Stimulated activated naive B cell treated with anti-CD40 and anti-IgM and Interleukin-4, amounts not matched to agents 10 μg/mL and 1 μg/mL and 100 μg/mL, for 72 hours (primary cell): ENCODE measurements around the gene PSMD9.

Experiments used
- ATAC-seq, 2 donors: fragments of 150-1000 bp; cut with Tn5 transposase; replicated peaks; 2 replicates each; pipeline ENCODE4 v1.10.0; 2021; ENCODE audit warnings: moderate library complexity in 1 of 2
- DNase-seq: peaks from one replicate; pipeline ENCODE4 v3.0.0; 2021
- H3K27ac Mint-ChIP-seq: one replicate; pipeline ENCODE4 v1.8.0; 2022; ENCODE audit warnings: mild to moderate bottlenecking, mixed read lengths
- H3K27me3 Mint-ChIP-seq, 2 donors: one replicate each; pipeline ENCODE4 v1.8.0; 2022; ENCODE audit warnings: mixed read lengths in 2 of 2
- H3K36me3 Mint-ChIP-seq, 2 donors: one replicate each; pipeline ENCODE4 v1.8.0; 2022; ENCODE audit warnings: mixed read lengths in 2 of 2, mild to moderate bottlenecking in 1 of 2
- H3K4me1 Mint-ChIP-seq, 2 donors: one replicate each; pipeline ENCODE4 v1.8.0; 2022; ENCODE audit warnings: mixed read lengths in 2 of 2, mild to moderate bottlenecking in 1 of 2
- H3K4me3 Mint-ChIP-seq, 2 donors: one replicate each; pipeline ENCODE4 v1.8.0; 2022; ENCODE audit warnings: mild to moderate bottlenecking in 2 of 2, mixed read lengths in 2 of 2, moderate library complexity in 1 of 2
- H3K9me3 Mint-ChIP-seq, 2 donors: one replicate each; pipeline ENCODE4 v1.8.0; 2022; ENCODE audit warnings: mixed read lengths in 2 of 2, mild to moderate bottlenecking in 1 of 2

The PSMD9 gene

DNA sequence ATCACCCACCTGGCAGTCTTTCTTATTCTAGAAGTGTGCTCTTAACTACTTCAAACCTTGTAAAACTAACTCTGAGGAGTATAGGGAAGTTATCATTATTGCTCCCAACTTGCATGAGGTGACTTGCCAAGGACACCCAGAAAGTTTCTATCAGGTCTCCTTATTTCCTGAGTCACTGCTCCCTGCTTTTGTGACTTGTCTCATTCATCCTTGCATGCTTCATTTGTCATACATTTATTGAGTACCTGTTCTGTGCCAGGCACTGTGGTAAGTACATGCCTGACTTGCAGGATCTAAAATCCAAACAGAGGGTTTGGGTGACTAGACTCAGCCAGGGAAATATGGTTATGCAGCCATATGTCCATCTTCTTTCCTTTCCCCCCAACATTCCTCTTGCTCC, 55.3 kb downstream of the PSMD9 start:
- Mint-ChIP-seq H3K4me1 (peaks cover 5% of the 10 kb centered on the region in 2 donors), H3K4me3 (no peak overlapping the region), H3K27me3 (no peaks in the 10 kb centered on the region), H3K9me3 (peaks cover 0 to 2% of the 10 kb centered on the region in 2 donors), H3K27ac (no peak overlapping the region), H3K36me3 (peaks cover 8 to 9% of the 10 kb centered on the region in 2 donors)
- DNase-seq = no peak
- no peak for ATAC-seq

DNA sequence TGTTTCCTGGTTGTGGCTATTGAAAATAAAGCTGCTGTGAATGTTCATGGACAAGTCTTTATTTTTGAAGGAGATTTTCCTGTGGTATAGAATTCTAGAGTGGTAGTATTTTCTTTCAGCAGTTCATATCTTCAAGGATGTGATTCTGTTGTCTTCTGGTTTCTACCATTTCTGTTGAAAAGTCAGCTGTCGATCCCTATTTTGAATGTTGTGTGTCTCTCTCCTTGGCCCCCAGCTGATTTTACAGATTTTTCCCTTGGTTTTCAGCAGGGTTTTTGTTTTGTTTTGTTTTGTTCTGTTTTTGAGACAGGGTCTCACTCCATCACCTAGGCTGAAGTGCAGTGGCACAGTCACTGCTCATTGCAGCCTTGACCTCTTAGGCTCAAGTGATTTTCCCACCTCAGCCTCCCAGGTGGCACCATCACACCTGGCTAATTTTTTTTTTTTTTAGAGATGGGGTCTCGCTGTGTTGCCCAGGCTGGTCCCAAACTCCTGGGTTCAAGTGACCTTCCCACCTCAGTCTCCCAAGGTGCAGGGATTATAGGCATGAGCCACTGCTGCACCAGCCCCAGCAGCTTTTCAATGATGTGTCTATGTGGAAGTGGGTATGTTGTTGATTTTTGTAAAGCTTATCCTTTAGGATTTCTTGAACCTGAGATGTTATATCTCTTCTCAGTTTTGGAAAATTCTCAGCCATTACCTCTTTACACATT, 57.9 kb downstream of the PSMD9 start:
- H3K27ac Mint-ChIP-seq = no peak overlapping the region
- no peaks in the 10 kb centered on the region for H3K4me1 Mint-ChIP-seq

DNA sequence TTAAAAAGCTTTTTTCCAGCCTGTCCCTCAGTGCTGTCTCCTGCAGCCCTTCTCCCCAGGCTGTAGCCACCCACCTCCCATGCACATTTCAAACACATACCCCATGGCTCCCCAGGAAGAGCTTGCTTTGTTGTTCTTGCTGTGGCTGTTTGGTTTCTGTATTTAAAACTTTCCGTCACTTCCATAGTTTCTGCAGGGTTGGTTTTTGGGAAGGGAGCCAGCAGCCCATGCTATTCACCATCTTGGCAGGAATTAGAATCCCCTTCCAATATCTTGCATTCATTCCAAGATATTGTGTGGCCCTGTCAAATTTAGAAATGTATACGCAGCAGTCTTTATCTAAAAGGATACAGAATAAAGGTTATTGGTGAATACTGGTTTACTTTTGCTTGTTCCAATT, 59.4 kb downstream of the PSMD9 start:
- Mint-ChIP-seq H3K4me1 (no peaks in the 10 kb centered on the region), H3K27ac (no peak overlapping the region), H3K9me3 (peaks cover 0 to 2% of the 10 kb centered on the region in 2 donors), H3K36me3 (peaks cover 3 to 4% of the 10 kb centered on the region in 2 donors), H3K27me3 (no peaks in the 10 kb centered on the region), H3K4me3 (no peak overlapping the region)
- DNase-seq (no peak), ATAC-seq (no peak)

More for the DNA sequence above, 57.9 kb downstream of the PSMD9 start:
- DNase-seq = no peak
- peaks cover 3 to 6% of the 10 kb centered on the region in 2 donors for H3K36me3 Mint-ChIP-seq
- H3K4me3 Mint-ChIP-seq = no peak overlapping the region
- ATAC-seq = no peak
- H3K27me3 Mint-ChIP-seq = no peaks in the 10 kb centered on the region
- H3K9me3 Mint-ChIP-seq = peaks cover 0 to 2% of the 10 kb centered on the region in 2 donors

DNA sequence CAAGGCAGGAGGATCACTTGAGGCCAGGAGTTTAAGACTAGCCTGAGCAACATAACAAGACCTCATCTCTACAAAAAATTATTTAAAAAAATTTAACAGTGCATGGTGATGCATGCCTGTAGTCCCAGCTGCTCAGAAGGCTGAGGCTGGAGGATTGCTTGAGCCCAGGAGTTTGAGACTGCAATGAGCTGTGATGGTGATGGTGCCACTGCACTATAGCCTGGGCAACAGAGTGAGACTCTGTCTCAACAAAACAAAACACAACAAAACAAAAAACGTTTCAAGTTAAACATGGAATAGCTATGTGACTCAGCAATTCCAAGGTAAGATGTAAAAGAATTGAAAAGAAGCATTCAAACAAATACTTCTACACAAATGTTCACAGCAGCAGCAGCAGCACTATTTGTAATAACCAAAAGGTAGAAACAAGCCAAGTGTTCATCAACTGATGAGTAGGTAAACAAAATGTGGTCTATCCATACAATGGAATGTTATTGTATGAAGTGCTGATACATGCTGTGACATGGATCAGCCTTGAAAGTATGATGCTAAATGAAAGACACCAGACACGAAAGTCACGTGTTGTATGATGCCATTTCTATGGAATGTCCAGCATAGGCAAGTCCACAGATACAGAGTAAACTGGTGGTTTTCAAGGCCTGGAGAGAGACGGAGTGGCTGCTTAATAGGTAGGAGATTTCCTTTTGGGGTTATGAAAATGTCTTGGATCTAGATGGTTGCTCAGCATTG, 61.2 kb downstream of the PSMD9 start:
- Mint-ChIP-seq H3K27ac (no peak overlapping the region), H3K4me3 (no peak overlapping the region), H3K27me3 (no peaks in the 10 kb centered on the region), H3K4me1 (no peaks in the 10 kb centered on the region), H3K9me3 (peaks cover 0 to 2% of the 10 kb centered on the region in 2 donors), H3K36me3 (peaks cover 2 to 3% of the 10 kb centered on the region in 2 donors)
- ATAC-seq (no peak), DNase-seq (no peak)

DNA sequence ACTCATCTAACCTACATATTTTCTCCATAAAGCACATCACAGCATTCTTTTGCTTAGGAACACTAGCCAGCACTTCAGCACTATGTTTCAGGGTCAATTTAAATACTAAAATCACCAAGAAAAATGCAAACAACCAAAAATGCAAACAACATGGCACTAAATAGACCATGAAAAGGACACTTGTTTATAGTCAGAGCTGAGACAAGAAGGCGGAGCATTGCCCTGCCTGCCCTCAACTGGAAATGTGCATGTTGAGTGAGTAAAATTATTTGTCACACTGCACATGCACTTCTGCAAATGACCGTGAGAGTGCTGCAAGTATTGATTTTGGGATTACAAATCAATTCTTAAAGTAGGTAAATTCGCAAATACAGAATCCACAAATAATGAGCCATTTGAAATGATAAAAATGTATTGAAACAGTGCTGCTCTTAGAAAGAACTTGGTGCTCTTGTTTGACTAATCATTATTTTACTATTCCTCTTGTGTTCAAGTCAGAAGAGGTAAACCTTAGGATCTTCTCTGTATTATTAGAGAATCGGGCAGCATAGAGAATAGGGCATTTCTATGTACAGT, 64.6 kb downstream of the PSMD9 start:
- DNase-seq (no peak), ATAC-seq (no peak)
- Mint-ChIP-seq H3K4me1 (peaks cover 8 to 10% of the 10 kb centered on the region in 2 donors), H3K27me3 (no peaks in the 10 kb centered on the region), H3K36me3 (no peaks in the 10 kb centered on the region), H3K27ac (no peak overlapping the region), H3K4me3 (no peak overlapping the region), H3K9me3 (no peaks in the 10 kb centered on the region)

DNA sequence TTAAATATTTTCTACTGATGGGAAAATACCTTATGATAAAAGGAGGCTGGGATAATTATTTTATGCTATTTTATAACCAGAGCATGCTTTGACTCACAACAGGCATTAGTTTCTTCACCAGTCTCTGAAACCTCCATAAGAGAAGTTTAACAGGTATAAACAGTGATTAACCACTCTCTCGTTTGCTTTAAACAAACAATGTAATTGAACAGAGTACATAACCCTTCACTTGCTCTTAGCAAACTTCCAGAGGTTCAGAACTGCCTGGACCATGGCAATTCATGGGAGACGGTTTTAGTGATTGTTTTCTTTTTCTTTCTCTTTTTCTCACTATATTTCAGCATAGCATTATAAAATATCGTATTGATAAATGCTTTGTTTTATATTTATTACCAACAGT, 65.1 kb downstream of the PSMD9 start:
- no peaks in the 10 kb centered on the region for H3K27me3 Mint-ChIP-seq
- no peak overlapping the region for H3K4me3 Mint-ChIP-seq
- no peak overlapping the region for H3K27ac Mint-ChIP-seq
- H3K4me1 Mint-ChIP-seq = peaks cover 8 to 10% of the 10 kb centered on the region in 2 donors
- H3K9me3 Mint-ChIP-seq = no peaks in the 10 kb centered on the region
- H3K36me3 Mint-ChIP-seq = no peaks in the 10 kb centered on the region
- DNase-seq (no peak), ATAC-seq (no peak)

DNA sequence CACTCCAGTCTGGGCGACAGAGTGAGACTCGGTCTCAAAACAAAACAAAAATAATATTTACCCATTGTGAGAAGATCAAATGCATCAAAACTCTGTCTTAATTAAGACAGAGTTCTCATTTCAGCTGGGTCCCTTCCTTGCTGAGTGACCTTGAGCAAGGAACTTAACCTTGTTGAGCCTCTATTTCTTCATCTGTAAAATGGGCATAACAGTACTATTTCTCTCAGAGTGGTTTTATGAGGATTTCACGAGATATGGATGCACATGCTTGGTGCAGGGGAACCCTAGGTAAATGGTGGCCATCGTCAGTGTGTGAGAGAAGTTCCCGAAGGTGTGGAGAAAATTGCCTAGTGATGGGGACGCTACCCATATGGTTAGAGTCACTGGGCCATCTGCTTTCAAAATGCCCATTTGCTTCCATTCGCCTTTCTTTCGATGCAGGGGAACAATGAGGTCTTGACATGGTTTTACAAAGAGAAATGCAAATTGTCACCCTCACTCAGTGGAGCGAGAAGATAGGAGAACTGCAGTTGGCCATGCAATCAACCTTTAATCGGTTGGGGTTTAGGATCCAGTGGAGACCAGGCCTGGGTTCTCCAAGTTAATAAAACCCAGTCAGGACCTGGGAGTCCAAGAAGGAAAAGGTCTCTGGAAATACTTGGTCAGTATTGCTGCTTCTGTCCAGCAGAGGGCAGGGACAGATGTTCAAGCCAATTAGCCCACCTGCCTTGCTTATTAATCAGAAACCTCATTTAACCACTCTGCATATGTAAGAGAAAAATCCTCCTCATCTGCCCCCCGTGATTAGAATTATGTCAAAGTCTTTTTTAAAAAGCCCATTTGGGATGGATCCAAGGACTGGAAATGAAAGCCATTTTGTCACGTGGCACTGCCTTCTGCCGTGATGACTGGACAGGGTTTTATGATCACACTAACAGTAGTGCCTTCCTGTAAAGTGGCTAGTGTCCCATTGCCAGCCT, 67.0 kb downstream of the PSMD9 start:
- Mint-ChIP-seq H3K9me3 (no peaks in the 10 kb centered on the region), H3K4me3 (no peak overlapping the region), H3K36me3 (no peaks in the 10 kb centered on the region), H3K4me1 (peaks cover 8 to 10% of the 10 kb centered on the region in 2 donors), H3K27me3 (no peaks in the 10 kb centered on the region), H3K27ac (no peak overlapping the region)
- no peak for DNase-seq
- peak in 1 of 2 donors; percentile 36 for ATAC-seq

DNA sequence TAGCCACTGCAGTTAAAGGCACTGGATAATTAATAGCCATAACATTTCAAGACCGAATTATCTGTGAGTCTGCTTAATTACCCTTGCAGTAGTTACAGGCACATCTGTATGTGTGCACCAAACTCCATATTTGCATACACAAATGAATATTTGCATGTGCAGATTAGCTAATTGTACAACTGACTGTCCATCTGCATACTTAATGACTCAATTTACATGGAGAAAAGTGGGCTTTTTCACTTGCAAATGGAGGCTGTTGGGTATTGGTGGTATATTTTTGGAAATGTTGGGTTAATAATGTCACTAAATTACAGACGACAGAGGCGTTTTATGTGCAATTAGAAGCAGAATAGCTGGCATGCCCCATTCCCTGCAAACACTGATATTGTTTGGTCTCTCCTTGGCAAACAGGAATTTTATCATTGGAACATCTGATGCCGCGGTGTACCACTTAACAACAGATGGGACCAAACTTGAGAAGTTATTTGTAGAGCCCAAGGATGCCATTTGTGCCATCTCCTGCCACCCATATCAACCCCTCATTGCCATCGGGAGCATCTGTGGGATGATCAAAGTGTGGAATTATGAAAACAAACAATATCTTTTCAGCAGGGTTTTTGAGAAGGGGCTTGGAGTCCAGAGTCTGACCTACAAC, 69.4 kb downstream of the PSMD9 start:
- Mint-ChIP-seq H3K9me3 (no peaks in the 10 kb centered on the region), H3K4me1 (peaks cover 8 to 16% of the 10 kb centered on the region in 2 donors), H3K27ac (no peak overlapping the region), H3K4me3 (no peak overlapping the region), H3K27me3 (no peaks in the 10 kb centered on the region), H3K36me3 (no peaks in the 10 kb centered on the region)
- ATAC-seq (no peak), DNase-seq (no peak)

DNA sequence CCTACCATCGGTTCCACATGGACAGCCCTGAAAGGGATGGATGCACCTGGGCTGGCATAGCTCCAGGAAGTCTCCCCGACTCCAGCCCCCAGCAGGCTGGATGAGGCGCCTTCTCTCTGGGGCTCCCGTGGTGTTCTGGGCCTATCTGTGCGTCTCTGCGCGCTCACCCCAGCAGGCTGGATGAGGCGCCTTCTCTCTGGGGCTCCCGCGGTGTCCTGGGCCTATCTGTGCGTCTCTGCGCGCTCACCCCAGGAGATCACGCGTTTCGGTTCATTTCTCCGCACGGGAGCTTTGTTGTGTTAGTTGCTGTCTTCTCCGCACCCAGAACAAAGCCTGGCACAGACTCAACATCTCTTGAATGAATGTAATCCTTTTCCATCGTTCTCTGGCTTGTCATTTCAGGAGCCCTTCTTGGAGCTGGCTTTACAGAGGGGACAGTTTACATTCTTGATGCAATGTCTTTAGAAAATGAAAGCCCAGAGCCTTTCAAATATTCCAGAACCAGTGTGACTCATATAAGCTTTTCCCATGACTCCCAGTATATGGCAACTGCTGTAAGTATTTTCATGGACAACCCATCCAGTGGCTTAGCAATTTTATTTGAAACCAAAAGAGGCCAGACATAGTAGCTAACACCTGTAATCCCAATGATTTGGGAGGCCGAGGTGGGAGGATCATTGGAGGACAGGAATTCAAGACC, 70.1 kb downstream of the PSMD9 start:
- Mint-ChIP-seq H3K4me1 (peaks cover 11 to 16% of the 10 kb centered on the region in 2 donors), H3K27me3 (no peaks in the 10 kb centered on the region), H3K27ac (no peak overlapping the region), H3K4me3 (no peak overlapping the region), H3K36me3 (no peaks in the 10 kb centered on the region), H3K9me3 (no peaks in the 10 kb centered on the region)
- DNase-seq (no peak), ATAC-seq (no peak)

DNA sequence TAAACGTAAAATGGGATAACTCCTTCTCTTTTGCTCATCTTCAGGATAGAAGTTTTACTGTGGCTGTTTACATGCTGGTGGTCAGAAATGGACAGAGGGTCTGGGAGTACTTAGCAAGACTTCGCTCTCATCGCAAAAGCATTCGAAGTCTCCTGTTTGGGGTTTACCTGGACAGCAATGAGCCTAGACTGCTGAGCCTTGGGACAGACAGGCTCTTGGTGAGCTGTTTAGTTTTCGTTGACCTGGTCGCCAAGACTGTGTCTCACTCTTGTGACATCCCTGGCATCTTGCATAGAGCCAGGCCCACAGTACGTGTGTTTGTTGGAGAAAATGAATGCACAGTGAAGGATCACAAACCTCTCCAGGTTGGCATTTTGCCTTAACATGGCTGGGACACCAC, 72.0 kb downstream of the PSMD9 start:
- no peak for ATAC-seq
- peaks cover 11 to 21% of the 10 kb centered on the region in 2 donors for H3K4me1 Mint-ChIP-seq

DNA sequence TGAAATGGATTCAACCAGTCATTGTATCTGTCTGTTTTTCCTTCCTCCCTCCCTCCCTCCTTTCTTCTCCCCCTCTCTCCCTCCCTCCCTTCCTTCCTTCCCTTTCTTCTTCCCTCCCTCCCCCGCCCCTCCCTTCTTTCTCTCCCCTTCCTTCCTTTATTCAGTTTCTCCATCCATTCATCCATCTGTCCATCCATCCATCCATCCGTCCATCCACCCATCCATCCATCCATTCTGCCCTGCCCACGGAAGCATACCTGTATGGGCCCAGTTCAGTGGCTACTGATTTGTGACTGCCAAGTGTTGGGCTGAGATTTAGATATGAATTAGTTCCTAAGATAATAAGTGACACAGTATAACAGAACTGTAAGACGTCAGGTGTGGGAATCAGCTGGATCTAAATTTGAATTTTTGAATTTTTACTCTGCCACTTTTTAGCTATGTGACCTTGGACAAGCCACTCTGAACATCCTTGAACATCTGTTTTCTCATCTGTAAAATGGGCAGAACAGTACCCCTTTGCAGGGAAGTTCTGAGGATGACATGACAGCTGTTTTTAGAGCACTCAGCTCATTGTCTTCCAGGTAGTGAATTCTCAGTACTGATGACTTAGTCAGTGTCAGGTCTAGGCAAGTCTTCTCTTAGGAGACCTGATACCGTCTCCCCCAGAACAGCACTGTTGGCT, 72.7 kb downstream of the PSMD9 start:
- no peaks in the 10 kb centered on the region for H3K36me3 Mint-ChIP-seq
- DNase-seq (no peak), ATAC-seq (no peak)
- no peaks in the 10 kb centered on the region for H3K9me3 Mint-ChIP-seq
- H3K27me3 Mint-ChIP-seq = no peaks in the 10 kb centered on the region
- peaks cover 8 to 15% of the 10 kb centered on the region in 2 donors for H3K4me1 Mint-ChIP-seq
- H3K27ac Mint-ChIP-seq = no peak overlapping the region
- H3K4me3 Mint-ChIP-seq = no peak overlapping the region

More for the DNA sequence above, 72.0 kb downstream of the PSMD9 start:
- Mint-ChIP-seq H3K4me3 (no peak overlapping the region), H3K9me3 (no peaks in the 10 kb centered on the region), H3K27me3 (no peaks in the 10 kb centered on the region), H3K36me3 (no peaks in the 10 kb centered on the region), H3K27ac (no peak overlapping the region)
- no peak for DNase-seq

DNA sequence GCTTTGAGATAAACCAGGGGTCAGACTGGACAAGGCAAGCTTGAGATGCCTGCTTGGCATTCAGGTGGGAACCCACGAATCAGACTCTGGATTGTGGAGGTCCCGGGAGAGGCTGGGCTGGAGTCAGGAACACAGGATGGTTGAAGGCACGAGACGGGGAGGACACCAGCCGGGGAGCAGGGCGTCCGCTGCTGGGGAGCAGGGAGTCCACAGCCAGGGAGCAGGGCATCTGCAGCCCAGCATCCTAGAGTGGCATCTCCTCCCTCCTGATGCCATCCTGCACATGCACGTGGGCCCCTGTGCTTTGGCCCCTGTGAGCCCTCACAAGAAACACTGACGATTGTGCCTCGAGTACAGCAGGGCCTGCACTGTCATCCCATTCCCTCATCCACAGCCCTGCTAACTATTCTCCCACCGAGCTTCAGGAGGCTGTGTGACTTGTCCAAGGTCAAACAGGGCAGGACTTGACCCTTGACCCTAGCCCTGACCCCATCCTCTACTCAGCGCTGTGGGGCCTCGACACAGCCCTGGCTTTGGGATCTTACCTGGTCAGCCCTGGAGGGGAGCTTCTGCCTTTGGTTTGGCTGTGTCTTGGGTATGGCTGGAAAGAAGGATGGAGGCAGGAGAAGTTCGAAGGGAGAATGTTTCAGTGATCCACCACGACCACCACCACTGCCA, 74.9 kb downstream of the PSMD9 start:
- no peaks in the 10 kb centered on the region for H3K9me3 Mint-ChIP-seq
- H3K4me1 Mint-ChIP-seq = peaks cover 12 to 20% of the 10 kb centered on the region in 2 donors
- H3K4me3 Mint-ChIP-seq = no peak overlapping the region
- H3K36me3 Mint-ChIP-seq = peaks cover 0 to 5% of the 10 kb centered on the region in 2 donors
- H3K27me3 Mint-ChIP-seq = no peaks in the 10 kb centered on the region
- ATAC-seq (no peak), DNase-seq (no peak)
- peak overlapping the region; percentile 57 for H3K27ac Mint-ChIP-seq
